Nephron progenitor cell (in vitro differentiated cells): ENCODE data around the gene SETD3.

ENCODE experiments used
- DNase-seq: peaks from one replicate; pipeline ENCODE4 v3.0.0; 2021
- H3K27ac Mint-ChIP-seq: 2 replicates; pipeline ENCODE4 v1.8.0; 2021; ENCODE audit warnings: mild to moderate bottlenecking, moderate library complexity, mixed read lengths
- H3K27me3 Mint-ChIP-seq: 2 replicates; pipeline ENCODE4 v1.8.0; 2021; ENCODE audit warnings: mild to moderate bottlenecking, low read depth, mixed read lengths; ENCODE audit not compliant: poor library complexity
- H3K36me3 Mint-ChIP-seq: 2 replicates; pipeline ENCODE4 v1.8.0; 2021; ENCODE audit warnings: low read depth, mixed read lengths
- H3K4me1 Mint-ChIP-seq: 2 replicates; pipeline ENCODE4 v1.8.0; 2021; ENCODE audit warnings: mixed read lengths
- H3K4me3 Mint-ChIP-seq: 2 replicates; pipeline ENCODE4 v1.8.0; 2021; ENCODE audit warnings: mild to moderate bottlenecking, moderate library complexity, mixed read lengths
- H3K9me3 Mint-ChIP-seq: 2 replicates; pipeline ENCODE4 v1.8.0; 2021; ENCODE audit warnings: mild to moderate bottlenecking, moderate library complexity, mixed read lengths
- TF ChIP-seq, protein P1 (sequence below): fragments of 200-600 bp; sonication (generic); IDR thresholded peaks from 2 replicates; pipeline ENCODE4 v1.5.0; 2021; ENCODE audit warnings: antibody characterized with exemption

The SETD3 gene

DNA sequence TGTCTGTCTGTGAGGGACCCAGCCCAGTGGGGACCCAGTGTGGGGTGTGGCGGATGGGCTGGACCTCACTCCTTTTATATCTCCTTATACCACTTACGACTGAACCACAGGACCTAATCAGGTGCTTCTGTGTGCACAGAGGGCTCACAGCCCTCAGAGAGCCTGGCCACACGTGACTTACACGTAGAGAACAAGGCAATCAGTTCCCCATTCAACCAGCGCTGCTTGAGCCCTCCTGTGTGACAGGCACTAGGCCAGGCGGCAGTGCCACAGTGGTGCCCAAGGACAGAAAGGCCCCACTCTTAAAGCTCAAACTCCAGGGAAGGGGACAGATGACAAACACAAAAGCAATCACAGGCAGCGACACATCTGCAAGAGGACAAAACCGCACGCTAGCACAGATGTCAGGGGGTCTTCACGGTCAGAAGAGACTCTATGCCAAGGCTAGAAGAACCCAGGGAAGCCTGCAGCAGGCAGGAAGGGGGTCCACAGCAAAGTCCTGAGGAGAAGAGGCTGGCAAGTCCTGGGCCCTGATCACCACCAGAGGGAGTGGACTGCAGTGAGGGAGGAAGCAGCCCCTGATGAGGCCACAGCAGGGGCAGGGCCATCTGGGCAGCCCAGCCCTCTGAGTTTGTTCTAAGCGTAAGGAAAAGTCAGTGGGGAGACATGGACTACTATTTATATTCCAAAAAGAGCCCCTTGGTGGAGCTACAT, 39.3 kb downstream of the SETD3 start:
- H3K27ac Mint-ChIP-seq = peak overlapping the region; percentile 69

DNA sequence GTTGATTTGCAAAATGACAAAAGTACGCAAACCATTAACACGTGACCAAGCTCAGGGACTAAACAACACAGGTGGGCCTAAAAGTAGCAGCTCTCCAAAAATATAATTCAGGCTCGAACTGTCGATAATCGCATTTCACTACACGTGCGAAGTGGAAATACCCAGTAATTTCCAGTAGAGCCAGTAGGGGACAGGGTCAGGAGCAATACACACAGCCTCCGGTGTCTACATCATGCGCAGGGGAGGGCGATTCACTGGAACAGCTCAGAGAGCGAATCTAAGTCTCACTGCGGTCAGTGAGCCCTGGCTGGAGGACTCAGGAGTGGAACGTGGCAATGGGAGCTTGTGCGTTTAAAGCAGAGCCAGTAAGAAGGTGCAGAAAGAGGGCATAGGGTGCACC, 40.4 kb downstream of the SETD3 start:
- Mint-ChIP-seq H3K36me3 (peaks cover 60% of the 10 kb centered on the region), H3K9me3 (no peaks in the 10 kb centered on the region), H3K4me1 (peaks cover 29% of the 10 kb centered on the region), H3K4me3 (no peak overlapping the region), H3K27ac (peak overlapping the region; percentile 51), H3K27me3 (peaks cover 8% of the 10 kb centered on the region)
- DNase-seq = no peak
- TF ChIP-seq, protein P1, sequence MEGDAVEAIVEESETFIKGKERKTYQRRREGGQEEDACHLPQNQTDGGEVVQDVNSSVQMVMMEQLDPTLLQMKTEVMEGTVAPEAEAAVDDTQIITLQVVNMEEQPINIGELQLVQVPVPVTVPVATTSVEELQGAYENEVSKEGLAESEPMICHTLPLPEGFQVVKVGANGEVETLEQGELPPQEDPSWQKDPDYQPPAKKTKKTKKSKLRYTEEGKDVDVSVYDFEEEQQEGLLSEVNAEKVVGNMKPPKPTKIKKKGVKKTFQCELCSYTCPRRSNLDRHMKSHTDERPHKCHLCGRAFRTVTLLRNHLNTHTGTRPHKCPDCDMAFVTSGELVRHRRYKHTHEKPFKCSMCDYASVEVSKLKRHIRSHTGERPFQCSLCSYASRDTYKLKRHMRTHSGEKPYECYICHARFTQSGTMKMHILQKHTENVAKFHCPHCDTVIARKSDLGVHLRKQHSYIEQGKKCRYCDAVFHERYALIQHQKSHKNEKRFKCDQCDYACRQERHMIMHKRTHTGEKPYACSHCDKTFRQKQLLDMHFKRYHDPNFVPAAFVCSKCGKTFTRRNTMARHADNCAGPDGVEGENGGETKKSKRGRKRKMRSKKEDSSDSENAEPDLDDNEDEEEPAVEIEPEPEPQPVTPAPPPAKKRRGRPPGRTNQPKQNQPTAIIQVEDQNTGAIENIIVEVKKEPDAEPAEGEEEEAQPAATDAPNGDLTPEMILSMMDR = no peak

More for the DNA sequence above, 39.3 kb downstream of the SETD3 start:
- TF ChIP-seq, protein P1 = peak; percentile 25
- Mint-ChIP-seq H3K27me3 (peaks cover 4% of the 10 kb centered on the region), H3K4me1 (peaks cover 22% of the 10 kb centered on the region), H3K4me3 (no peak overlapping the region), H3K36me3 (peaks cover 50% of the 10 kb centered on the region), H3K9me3 (no peaks in the 10 kb centered on the region)
- DNase-seq = peak; percentile 18

DNA sequence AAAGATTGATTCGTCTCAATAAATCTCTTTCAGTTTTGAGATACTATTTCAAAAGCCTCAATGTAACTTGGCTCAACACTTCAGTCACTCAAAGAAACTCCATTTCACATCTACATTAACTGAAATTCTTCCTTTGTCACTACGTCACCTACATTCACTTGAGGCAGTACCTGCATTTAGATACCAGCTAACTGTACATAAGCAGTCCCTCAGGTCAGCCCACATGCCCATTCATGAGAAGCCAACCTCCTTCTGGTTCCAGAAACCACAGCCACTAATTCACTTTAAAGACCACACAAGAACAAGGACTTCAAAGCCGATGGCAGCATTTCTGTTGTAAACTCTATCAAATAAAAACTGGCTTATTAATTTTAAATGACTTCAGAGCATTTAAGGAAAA, 43.0 kb downstream of the SETD3 start:
- Mint-ChIP-seq H3K9me3 (no peaks in the 10 kb centered on the region), H3K4me3 (no peak overlapping the region), H3K4me1 (peaks cover 29% of the 10 kb centered on the region), H3K27ac (no peak overlapping the region), H3K27me3 (peaks cover 8% of the 10 kb centered on the region), H3K36me3 (peaks cover 69% of the 10 kb centered on the region)
- DNase-seq = no peak
- TF ChIP-seq, protein P1 = no peak

DNA sequence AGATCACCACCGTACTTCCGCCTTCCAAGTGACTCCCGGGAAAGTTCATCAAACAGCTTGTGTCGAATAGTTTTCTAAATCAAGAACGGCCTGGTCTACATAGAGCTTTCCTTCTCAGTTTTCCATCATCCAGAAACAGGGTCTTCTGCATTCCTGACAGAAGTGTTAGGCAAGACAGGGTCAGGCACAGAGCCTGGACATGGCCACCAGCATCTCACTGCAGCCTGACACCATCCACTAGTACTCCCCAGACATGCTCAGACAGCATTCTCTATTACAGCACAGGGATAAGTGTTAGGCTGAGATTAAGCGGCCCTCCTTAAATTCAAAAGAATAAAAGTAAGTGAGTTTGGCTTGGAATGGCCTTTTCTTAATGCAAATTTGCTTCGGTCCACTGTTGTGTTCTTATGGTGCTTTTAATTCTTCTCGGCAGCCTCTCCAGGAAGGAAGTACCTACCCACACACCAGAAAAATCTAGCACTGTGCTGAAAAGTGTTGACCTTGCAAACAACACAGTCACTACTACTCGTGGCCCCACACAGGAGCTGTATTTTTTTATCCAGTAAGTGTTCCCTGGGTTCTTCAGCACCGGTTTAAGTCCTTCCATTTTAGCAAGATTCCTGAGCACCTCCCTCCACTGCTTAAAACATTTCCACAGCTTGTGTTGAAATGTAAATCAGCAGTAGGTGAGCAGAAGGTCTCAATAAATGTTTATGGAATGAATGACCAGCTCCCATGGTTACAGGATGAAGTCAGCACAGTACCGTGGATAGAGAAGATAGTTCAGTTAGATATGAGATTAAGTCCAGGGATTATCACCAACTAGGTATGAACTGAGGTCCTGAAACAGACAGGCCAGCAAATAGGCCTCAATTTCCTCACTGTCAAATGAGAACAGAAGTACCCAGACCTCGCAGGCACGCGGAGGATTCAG, 44.1 kb downstream of the SETD3 start:
- H3K4me3 Mint-ChIP-seq = no peak overlapping the region
- DNase-seq = no peak
- no peaks in the 10 kb centered on the region for H3K9me3 Mint-ChIP-seq
- H3K27me3 Mint-ChIP-seq = peaks cover 8% of the 10 kb centered on the region
- H3K27ac Mint-ChIP-seq = peak overlapping the region; percentile 87
- H3K4me1 Mint-ChIP-seq = peaks cover 24% of the 10 kb centered on the region
- H3K36me3 Mint-ChIP-seq = peaks cover 64% of the 10 kb centered on the region
- TF ChIP-seq, protein P1 = no peak

DNA sequence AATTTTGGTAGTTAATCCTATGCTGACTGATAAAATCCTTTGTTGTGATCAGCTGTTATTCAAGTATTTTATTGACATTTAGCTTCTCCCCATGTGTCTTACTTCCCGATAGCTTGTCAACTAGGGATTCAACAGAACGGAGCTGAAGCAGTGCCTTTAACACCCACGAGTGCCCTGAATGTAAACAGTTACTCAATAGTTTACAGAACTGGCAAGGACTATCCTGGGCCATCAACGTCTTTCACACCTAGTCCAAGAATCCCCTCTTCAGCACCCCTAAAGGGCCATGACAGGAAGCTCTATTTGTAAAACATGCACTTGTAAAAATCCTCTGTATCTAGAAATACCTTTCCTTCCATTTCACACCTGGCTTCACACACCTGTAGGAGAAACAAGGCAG, 45.3 kb downstream of the SETD3 start:
- no peak overlapping the region for H3K4me3 Mint-ChIP-seq
- H3K36me3 Mint-ChIP-seq = peaks cover 69% of the 10 kb centered on the region
- TF ChIP-seq, protein P1 = no peak
- no peaks in the 10 kb centered on the region for H3K9me3 Mint-ChIP-seq
- H3K27me3 Mint-ChIP-seq = peaks cover 8% of the 10 kb centered on the region
- no peak for DNase-seq
- no peak overlapping the region for H3K27ac Mint-ChIP-seq
- H3K4me1 Mint-ChIP-seq = peaks cover 22% of the 10 kb centered on the region
